NT2/D1 (cell line): ENCODE measurements around the gene GAL3ST1.

Experiments
- DNase-seq: peaks from one replicate; pipeline ENCODE4 v3.0.0-alpha.2; 2011; ENCODE audit warnings: low read depth, low spot score
- H3K27me3 ChIP-seq: 2 replicates; pipeline ENCODE4 v1.6.0; 2011; ENCODE audit warnings: mild to moderate bottlenecking; ENCODE audit not compliant: insufficient read length, insufficient read depth
- H3K36me3 ChIP-seq: 2 replicates; pipeline ENCODE4 v1.6.1; 2011; ENCODE audit warnings: mild to moderate bottlenecking, low read length, mixed read lengths; ENCODE audit not compliant: insufficient read depth, insufficient read length
- H3K4me1 ChIP-seq: 2 replicates; pipeline ENCODE4 v1.5.1; 2011; ENCODE audit not compliant: insufficient read depth, insufficient read length
- H3K4me3 ChIP-seq: 2 replicates; pipeline ENCODE4 v1.5.1; 2011; ENCODE audit warnings: low read depth; ENCODE audit not compliant: insufficient read length
- H3K9ac ChIP-seq: 2 replicates; pipeline ENCODE4 v1.6.0; 2011; ENCODE audit warnings: low read depth; ENCODE audit not compliant: insufficient read length
- H3K9me3 ChIP-seq: 2 replicates; pipeline ENCODE4 v1.5.1; 2011; ENCODE audit warnings: mild to moderate bottlenecking, low read length; ENCODE audit not compliant: insufficient read depth
- SUZ12 ChIP-seq: IDR thresholded peaks from 2 replicates; pipeline ENCODE4 v1.6.1; 2011; ENCODE audit not compliant: insufficient read length, insufficient read depth; ENCODE audit errors: extremely low read depth
- YY1 ChIP-seq: IDR thresholded peaks from 2 replicates; pipeline ENCODE4 v1.6.1; 2011; ENCODE audit not compliant: insufficient read length, insufficient read depth
- ZNF274 ChIP-seq: IDR thresholded peaks from 2 replicates; pipeline ENCODE4 v1.6.1; 2011; ENCODE audit warnings: mild to moderate bottlenecking, low read depth, low read length

The GAL3ST1 gene

DNA sequence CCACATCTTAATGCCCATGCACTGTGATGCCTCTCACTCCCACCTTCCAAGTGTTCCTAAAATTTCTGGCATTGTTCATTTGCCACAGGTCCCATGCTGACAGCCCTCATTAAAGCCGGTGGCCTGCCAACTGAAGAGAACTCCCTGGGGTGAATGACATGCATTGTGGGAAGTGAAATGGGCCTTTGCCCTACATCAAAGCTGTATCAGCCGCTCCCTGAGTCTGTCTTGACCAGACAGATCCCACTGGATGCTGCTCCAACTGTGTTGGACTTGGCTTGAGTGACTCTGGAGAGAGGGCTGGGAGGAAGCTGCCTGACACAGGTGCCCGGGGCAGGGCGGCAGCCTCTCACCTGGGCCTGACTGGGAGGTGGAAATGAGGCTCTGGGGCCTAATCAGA, 60.2 kb downstream of the GAL3ST1 start:
- Histone ChIP-seq H3K4me3 (no peak overlapping the region), H3K27me3 (no peaks in the 10 kb centered on the region), H3K9me3 (peaks cover 5% of the 10 kb centered on the region; the same call in 1 of the 2 replicates), H3K4me1 (no peaks in the 10 kb centered on the region), H3K36me3 (no peaks in the 10 kb centered on the region), H3K9ac (no peak overlapping the region)
- no peak for TF ChIP-seq YY1
- no peak for TF ChIP-seq SUZ12
- TF ChIP-seq ZNF274: no peak
- no peak for DNase-seq

DNA sequence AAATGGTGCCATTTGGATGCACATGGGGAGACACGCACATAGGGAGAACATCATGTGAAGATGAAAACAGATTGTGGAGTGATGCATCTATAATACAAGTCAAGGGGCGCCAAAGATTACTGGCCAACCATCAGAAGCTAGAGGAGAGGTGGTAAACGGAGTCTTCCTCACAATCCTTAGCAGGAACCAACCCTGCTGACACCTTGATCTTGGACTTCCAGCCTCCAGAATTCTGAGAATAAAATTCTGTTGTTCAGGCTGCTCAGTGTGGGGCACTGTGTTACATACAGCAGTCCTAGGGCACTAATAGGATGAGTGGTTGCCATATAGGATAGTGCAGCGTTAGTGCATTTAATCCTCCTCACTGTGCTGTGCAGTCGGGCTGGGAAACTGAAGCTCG, 61.0 kb downstream of the GAL3ST1 start:
- DNase-seq: no peak
- Histone ChIP-seq H3K27me3 (no peaks in the 10 kb centered on the region), H3K9ac (no peak overlapping the region), H3K36me3 (no peaks in the 10 kb centered on the region), H3K4me1 (no peaks in the 10 kb centered on the region), H3K4me3 (no peak overlapping the region), H3K9me3 (peaks cover 5% of the 10 kb centered on the region; the same call in 1 of the 2 replicates)
- TF ChIP-seq ZNF274 (no peak), SUZ12 (no peak), YY1 (no peak)

GRCh38 chr22:30511911-30512310, 62.6 kb downstream of the GAL3ST1 start:
- no peak for DNase-seq
- H3K9me3 ChIP-seq: peaks cover 5% of the 10 kb centered on the region; the same call in 1 of the 2 replicates
- H3K36me3 ChIP-seq: no peaks in the 10 kb centered on the region
- TF ChIP-seq ZNF274 (no peak), SUZ12 (no peak), YY1 (no peak)
- no peak overlapping the region for H3K9ac ChIP-seq
- no peaks in the 10 kb centered on the region for H3K27me3 ChIP-seq
- H3K4me3 ChIP-seq: no peak overlapping the region
- no peaks in the 10 kb centered on the region for H3K4me1 ChIP-seq

DNA sequence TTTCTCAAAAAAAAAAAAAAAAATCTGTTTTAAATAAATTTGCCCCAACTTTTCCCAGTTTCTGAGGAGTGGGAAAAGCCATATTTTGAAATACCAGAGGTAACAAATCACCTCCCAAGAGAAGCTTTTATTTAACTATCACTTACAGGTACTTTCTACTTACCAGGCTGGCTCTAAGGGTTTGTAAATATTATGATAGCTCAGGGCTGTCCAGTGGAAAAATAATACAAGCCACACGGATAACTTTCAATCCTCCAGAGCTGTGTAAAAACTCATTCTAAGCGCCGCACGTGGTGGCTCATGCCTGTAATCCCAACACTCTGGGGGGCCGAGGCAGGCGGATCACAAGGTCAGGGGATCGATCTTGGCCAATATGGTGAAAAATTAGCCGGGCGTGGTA, 63.4 kb downstream of the GAL3ST1 start:
- no peaks in the 10 kb centered on the region for H3K36me3 ChIP-seq
- H3K9ac ChIP-seq: no peak overlapping the region
- no peak for DNase-seq
- H3K9me3 ChIP-seq: peaks cover 5% of the 10 kb centered on the region; the same call in 1 of the 2 replicates
- no peaks in the 10 kb centered on the region for H3K27me3 ChIP-seq
- no peak overlapping the region for H3K4me3 ChIP-seq
- no peak for TF ChIP-seq ZNF274
- TF ChIP-seq YY1: no peak
- TF ChIP-seq SUZ12: no peak
- H3K4me1 ChIP-seq: no peaks in the 10 kb centered on the region

- Histone ChIP-seq H3K27me3 (no peaks in the 10 kb centered on the region), H3K36me3 (no peaks in the 10 kb centered on the region), H3K9me3 (peaks cover 5% of the 10 kb centered on the region; the same call in 1 of the 2 replicates), H3K4me3 (no peak overlapping the region), H3K9ac (no peak overlapping the region), H3K4me1 (no peaks in the 10 kb centered on the region)
- no peak for DNase-seq
- TF ChIP-seq ZNF274: no peak
- TF ChIP-seq SUZ12: no peak
- TF ChIP-seq YY1: no peak
These were observed 66.2 kb downstream of the GAL3ST1 start for GRCh38 chr22:30508216-30508615.

- TF ChIP-seq YY1 (no peak), ZNF274 (no peak), SUZ12 (no peak)
- H3K4me1 ChIP-seq: no peaks in the 10 kb centered on the region
- no peaks in the 10 kb centered on the region for H3K27me3 ChIP-seq
These were observed 66.8 kb downstream of the GAL3ST1 start for GRCh38 chr22:30507670-30508069.

GRCh38 chr22:30506507-30506968, 67.9 kb downstream of the GAL3ST1 start:
- no peak overlapping the region for H3K9ac ChIP-seq
- TF ChIP-seq SUZ12: no peak
- TF ChIP-seq YY1: no peak
- TF ChIP-seq ZNF274: no peak
- no peaks in the 10 kb centered on the region for H3K27me3 ChIP-seq
- no peaks in the 10 kb centered on the region for H3K4me1 ChIP-seq
- no peaks in the 10 kb centered on the region for H3K9me3 ChIP-seq
- H3K36me3 ChIP-seq: no peaks in the 10 kb centered on the region
- H3K4me3 ChIP-seq: no peak overlapping the region
- no peak for DNase-seq

More at GRCh38 chr22:30507670-30508069, 66.8 kb downstream of the GAL3ST1 start:
- Histone ChIP-seq H3K4me3 (no peak overlapping the region), H3K9ac (no peak overlapping the region), H3K36me3 (no peaks in the 10 kb centered on the region), H3K9me3 (peaks cover 5% of the 10 kb centered on the region; the same call in 1 of the 2 replicates)
- DNase-seq: no peak
